GM18519 (cell line): ENCODE measurements around the gene RAB34.

Experiments used
- ATAC-seq: cut with Tn5 transposase; IDR thresholded peaks from one replicate; pipeline ENCODE4 v1.9.1; 2021; ENCODE audit warnings: mild to moderate bottlenecking, moderate library complexity; ENCODE audit not compliant: unreplicated experiment, low FRiP score

The RAB34 gene

GRCh38 chr17:28688481-28688880 is 29.2 kb downstream of the RAB34 start:
- ATAC-seq = no peak

- no peak for ATAC-seq
Measured at GRCh38 chr17:28686296-28686695, 31.4 kb downstream of the RAB34 start.

DNA sequence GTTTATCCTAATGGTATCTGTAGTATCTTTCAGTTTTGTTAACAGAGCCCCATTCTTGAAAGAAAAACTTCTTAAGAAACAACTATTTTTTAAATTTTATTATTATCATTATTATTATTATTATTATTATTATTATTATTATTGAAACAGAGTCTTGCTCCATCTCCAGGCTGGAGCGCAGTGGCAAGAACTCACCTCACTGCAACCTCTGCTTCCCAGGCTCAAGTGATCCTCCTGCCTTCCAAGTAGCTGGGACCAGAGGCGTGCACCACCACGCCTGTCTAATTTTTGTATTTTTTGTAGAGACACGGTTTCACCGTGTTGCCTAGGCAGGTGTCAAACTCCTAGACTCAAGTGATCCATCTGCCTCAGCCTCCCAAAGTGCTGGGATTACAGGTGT is 32.3 kb downstream of the RAB34 start:
- ATAC-seq = no peak

DNA sequence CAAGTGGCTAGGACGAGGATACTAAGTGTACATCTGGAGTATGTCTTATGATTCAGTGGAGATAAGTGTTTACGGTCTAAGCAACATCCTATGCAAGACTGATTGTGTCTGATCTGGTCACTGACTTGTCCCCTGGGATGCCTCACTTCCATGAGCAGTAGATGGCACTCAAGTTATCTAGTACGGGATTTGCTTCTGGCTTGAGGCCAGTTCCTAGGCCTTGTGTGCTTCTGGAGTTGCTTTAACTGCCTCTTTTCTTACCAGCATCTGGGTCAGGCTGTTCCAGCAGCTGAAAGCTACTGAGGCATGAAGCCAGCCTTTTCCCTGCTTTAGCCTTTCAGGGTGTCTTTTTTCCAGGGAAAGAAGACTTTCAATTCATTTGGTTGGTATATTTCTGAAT is 32.7 kb downstream of the RAB34 start:
- no peak for ATAC-seq

DNA sequence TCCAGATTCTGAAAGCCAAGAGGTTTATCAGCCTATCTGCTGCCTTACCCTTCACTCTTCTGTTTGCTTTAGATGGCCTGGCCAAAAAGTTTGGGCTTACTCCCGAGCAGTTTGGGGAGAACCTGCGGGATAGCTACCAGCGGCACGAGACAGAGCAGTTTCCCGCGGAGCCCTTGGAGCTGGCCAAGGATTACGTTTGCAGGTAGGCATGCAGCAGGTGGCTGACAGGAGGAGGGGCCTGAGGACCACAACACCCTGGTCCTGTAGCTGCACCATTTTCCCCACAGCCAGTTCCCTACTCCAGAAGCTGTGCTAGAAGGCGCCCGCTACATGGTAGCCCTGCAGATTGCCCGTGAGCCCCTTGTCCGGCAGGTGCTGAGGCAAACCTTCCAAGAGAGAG is 35.0 kb downstream of the RAB34 start:
- no peak for ATAC-seq

DNA sequence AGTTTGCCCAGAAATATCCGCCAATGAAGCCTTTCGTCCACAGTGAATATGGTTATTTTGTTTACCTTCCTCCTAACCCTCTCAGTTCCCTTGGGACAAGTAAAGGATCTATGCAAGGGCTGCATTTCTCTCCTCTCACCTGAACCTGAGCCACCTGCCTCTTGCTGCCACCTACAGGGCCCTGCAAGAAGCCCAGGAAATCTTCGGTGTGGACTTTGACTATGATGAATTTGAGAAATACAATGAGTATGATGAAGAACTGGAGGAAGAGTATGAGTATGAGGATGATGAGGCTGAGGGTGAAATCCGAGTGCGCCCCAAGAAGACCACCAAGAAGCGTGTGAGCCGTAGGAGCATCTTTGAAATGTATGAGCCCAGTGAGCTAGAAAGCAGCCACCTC is 41.7 kb downstream of the RAB34 start:
- ATAC-seq = no peak

DNA sequence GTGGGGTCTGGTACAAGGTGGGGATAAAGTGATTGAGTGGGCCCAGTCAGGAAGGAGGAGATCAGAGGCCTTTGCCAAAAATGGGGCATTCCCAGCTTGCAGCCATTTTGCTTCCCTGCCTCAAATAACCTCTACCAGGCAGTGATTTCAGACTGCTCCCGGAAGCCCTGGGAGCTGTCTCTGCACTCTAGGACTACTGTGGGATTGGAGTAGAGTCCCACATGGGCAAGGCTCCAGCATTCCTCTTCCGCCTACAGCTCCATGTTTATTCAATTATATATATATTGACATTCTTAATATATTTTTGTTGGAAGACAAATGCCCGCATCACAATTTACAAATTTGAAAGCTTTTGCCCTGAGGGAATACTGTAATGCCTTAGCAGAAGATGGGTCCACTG is 42.2 kb downstream of the RAB34 start:
- no peak for ATAC-seq

DNA sequence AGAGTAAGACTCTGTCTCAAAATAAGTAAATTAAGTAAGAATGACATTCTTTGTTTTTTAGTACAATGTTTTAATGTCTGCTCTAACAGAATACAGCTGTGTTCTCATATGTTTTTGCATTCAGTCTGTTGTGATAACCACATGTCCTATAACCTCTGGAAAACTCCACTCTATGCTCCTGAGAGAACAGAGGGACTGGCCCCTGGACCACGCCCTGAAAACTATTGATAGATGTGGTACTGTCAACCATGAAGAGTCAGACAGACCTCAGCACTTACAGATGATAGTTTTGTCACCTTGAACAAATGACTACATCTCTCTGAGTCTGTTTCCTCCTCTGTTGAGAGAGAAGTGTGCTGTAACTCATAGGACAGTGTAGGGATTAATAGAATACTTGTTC is 47.8 kb downstream of the RAB34 start:
- no peak for ATAC-seq

DNA sequence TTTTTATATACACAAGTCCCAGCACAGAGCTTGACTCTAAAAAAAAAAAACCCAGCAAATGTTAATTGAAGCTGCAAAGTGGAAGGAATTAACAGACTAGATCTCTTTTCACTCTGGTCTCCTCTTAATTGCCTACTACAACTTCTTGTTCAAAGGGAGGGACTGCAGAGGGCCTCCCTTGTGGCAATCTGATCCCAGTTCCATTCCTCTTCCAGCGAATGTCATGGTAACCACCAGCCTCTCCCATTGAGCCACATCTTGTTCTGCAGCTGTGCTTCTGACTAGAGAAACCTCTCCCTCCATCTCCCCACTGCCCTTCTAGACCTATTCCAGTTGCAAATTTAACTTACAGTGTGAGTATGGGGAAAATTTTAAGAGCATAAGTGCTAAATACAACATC is 49.8 kb downstream of the RAB34 start:
- ATAC-seq = no peak

DNA sequence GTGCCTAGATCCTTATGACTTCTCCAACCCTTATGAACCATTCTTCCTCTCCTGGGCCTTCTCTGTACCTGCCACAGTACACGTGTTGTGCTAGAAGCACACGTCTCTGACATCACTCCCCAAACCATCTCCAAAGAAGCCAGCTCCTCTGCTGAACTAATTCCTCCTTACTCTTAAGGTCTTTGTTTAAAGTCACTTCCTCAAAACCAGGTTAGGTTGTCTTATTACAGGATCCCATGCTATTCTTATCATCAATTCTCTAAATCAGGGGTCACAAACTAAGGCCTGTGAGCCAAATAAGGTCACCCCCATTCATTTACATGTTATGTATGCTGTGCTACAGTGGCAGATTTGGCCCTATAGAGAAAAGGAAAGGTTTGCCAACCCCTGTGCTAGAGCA is 51.7 kb downstream of the RAB34 start:
- no peak for ATAC-seq
